WTC11 (cell line): ENCODE results near the gene LINC00632. TPM values are rescaled to one million over a fixed set of nuclear protein-coding genes. Genes with fewer than 3 reads are reported as not detected.

Experiments used
- ATAC-seq: fragments of 200-7000 bp; cut with Tn5 transposase; 2 replicates; pipeline ENCODE4 v1.10.0; 2021; ENCODE audit warnings: mild to moderate bottlenecking, moderate library complexity
- CTCF ChIA-PET: fragments of 300-600 bp; sonication (Branson Sonifier 250); formaldehyde crosslinking; loops from one replicate; lab custom pipeline; 2021; ENCODE audit warnings: antibody characterized with exemption; lab: Charles Lee
- POLR2A ChIA-PET: fragments of 350-600 bp; sonication (Branson Sonifier 250); formaldehyde crosslinking; loops from one replicate; lab custom pipeline; 2021; ENCODE audit warnings: antibody characterized with exemption; lab: Charles Lee
- DNase-seq: peaks from one replicate; pipeline ENCODE4 v3.0.0; 2021; ENCODE audit warnings: low spot score
- H3K27ac Mint-ChIP-seq: 2 replicates; pipeline ENCODE4 v1.8.0; 2021; ENCODE audit warnings: mixed read lengths
- H3K27me3 Mint-ChIP-seq: 2 replicates; pipeline ENCODE4 v1.8.0; 2021; ENCODE audit warnings: low read depth, mild to moderate bottlenecking, moderate library complexity, mixed read lengths
- H3K36me3 Mint-ChIP-seq: 2 replicates; pipeline ENCODE4 v1.8.0; 2021; ENCODE audit warnings: mixed read lengths
- H3K4me1 Mint-ChIP-seq: 2 replicates; pipeline ENCODE4 v1.8.0; 2022; ENCODE audit warnings: mixed read lengths
- H3K4me3 Mint-ChIP-seq: 2 replicates; pipeline ENCODE4 v1.8.0; 2021; ENCODE audit warnings: mild to moderate bottlenecking, moderate library complexity, mixed read lengths
- H3K9me3 Mint-ChIP-seq: 2 replicates; pipeline ENCODE4 v1.8.0; 2021; ENCODE audit warnings: mixed read lengths
- KAT7 ChIP-seq: sonication (generic); formaldehyde crosslinking; IDR thresholded peaks from 2 replicates; pipeline ENCODE4 v1.8.1; 2023; ENCODE audit warnings: missing genetic modification reagents, mild to moderate bottlenecking, borderline replicate concordance
- NFATC4 ChIP-seq: fragments of 250-450 bp; sonication (Bioruptor Pico); IDR thresholded peaks from 2 replicates; pipeline ENCODE4 v1.9.0; 2021; ENCODE audit warnings: mild to moderate bottlenecking
- NR1H2 ChIP-seq: sonication (generic); formaldehyde crosslinking; IDR thresholded peaks from 2 replicates; pipeline ENCODE4 v1.9.0; 2021; ENCODE audit warnings: mild to moderate bottlenecking, moderate library complexity, missing genetic modification reagents
- NR3C1 ChIP-seq: sonication (generic); formaldehyde crosslinking; conservative IDR thresholded peaks from 2 replicates; pipeline ENCODE4 v1.8.1; 2023; ENCODE audit warnings: low read depth, mild to moderate bottlenecking, missing genetic modification reagents
- RORB ChIP-seq: fragments of 250-450 bp; sonication (Bioruptor Pico); IDR thresholded peaks from 2 replicates; pipeline ENCODE4 v1.9.0; 2021; ENCODE audit warnings: mild to moderate bottlenecking
- TEAD1 ChIP-seq: sonication (generic); formaldehyde crosslinking; IDR thresholded peaks from 2 replicates; pipeline ENCODE4 v1.8.0; 2022; ENCODE audit warnings: mild to moderate bottlenecking, missing genetic modification reagents
- TEAD4 ChIP-seq: sonication (generic); formaldehyde crosslinking; IDR thresholded peaks from 2 replicates; pipeline ENCODE4 v1.8.0; 2022; ENCODE audit warnings: mild to moderate bottlenecking, missing genetic modification reagents
- TP53 ChIP-seq: sonication (generic); formaldehyde crosslinking; IDR thresholded peaks from 2 replicates; pipeline ENCODE4 v1.8.1; 2023; ENCODE audit warnings: mild to moderate bottlenecking, missing genetic modification reagents
- USF2 ChIP-seq: sonication (generic); formaldehyde crosslinking; IDR thresholded peaks from 2 replicates; pipeline ENCODE4 v1.8.1; 2023; ENCODE audit warnings: mild to moderate bottlenecking, missing genetic modification reagents, moderate library complexity
- ZNF219 ChIP-seq: sonication (generic); formaldehyde crosslinking; IDR thresholded peaks from 2 replicates; pipeline ENCODE4 v1.8.0; 2023; ENCODE audit warnings: missing genetic modification reagents, mild to moderate bottlenecking, borderline replicate concordance
- ZNF232 ChIP-seq: sonication (generic); formaldehyde crosslinking; IDR thresholded peaks from 2 replicates; pipeline ENCODE4 v1.8.0; 2022; ENCODE audit warnings: mild to moderate bottlenecking, missing genetic modification reagents
- ZNF317 ChIP-seq: sonication (generic); formaldehyde crosslinking; IDR thresholded peaks from 2 replicates; pipeline ENCODE4 v1.8.1; 2023; ENCODE audit warnings: low read depth, mild to moderate bottlenecking, moderate library complexity, missing genetic modification reagents, borderline replicate concordance
- ZNF396 ChIP-seq: fragments of 250-450 bp; sonication (Bioruptor Pico); IDR thresholded peaks from 2 replicates; pipeline ENCODE4 v1.8.0; 2021; ENCODE audit warnings: mild to moderate bottlenecking, moderate library complexity, borderline replicate concordance
- total RNA-seq: library from RNA; stranded (reverse); gene quantifications from 3 replicates; pipeline ENCODE4 v1.2.3, GENCODE V29; 2021
- TF ChIP-seq, protein P1 (sequence below): sonication (generic); formaldehyde crosslinking; IDR thresholded peaks from 2 replicates; pipeline ENCODE4 v1.8.1; 2023; ENCODE audit warnings: mild to moderate bottlenecking, missing genetic modification reagents
- TF ChIP-seq, protein P2 (sequence below): sonication (generic); formaldehyde crosslinking; IDR thresholded peaks from 2 replicates; pipeline ENCODE4 v1.8.1; 2023; ENCODE audit warnings: mild to moderate bottlenecking, missing genetic modification reagents
- TF ChIP-seq, protein P3 (sequence below): fragments of 250-450 bp; sonication (Bioruptor Pico); IDR thresholded peaks from 2 replicates; pipeline ENCODE4 v1.9.0; 2021; ENCODE audit warnings: moderate library complexity, mild to moderate bottlenecking, inconsistent platforms, borderline replicate concordance
- TF ChIP-seq, protein P4 (sequence below): sonication (generic); formaldehyde crosslinking; IDR thresholded peaks from 2 replicates; pipeline ENCODE4 v1.8.1; 2022; ENCODE audit warnings: mild to moderate bottlenecking, moderate library complexity, missing genetic modification reagents
- TF ChIP-seq, protein P5 (sequence below): sonication (generic); formaldehyde crosslinking; IDR thresholded peaks from 2 replicates; pipeline ENCODE4 v1.8.0; 2023; ENCODE audit warnings: missing genetic modification reagents, mild to moderate bottlenecking, borderline replicate concordance
- TF ChIP-seq, protein P6 (sequence below): fragments of 250-450 bp; sonication (Bioruptor Pico); conservative IDR thresholded peaks from 2 replicates; pipeline ENCODE4 v1.9.0; 2021; ENCODE audit warnings: mild to moderate bottlenecking

The LINC00632 gene
- total RNA-seq, 1 experiment from 2014 or later = 29.7 TPM

DNA sequence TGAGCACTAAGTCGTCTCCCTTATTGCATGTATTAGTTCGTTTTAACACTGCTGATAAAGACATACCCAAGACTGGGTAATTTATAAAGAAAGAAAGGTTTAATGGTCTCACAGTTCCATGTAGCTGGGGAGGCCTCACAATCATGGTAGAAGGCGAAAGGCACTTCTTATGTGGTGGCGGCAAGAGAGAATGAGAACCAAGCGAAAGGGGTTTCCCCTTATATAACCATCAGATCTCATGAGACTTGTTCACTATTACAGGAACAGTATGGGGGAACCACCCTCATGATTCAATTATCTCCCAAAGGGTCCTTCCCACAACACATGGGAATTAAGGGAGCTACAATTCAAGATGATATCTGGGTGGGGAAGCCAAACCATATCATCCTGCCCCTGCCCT is 85.1 kb downstream of the LINC00632 start:
- no peak overlapping the region for H3K4me3 Mint-ChIP-seq
- H3K9me3 Mint-ChIP-seq = peaks cover 24% of the 10 kb centered on the region
- POLR2A ChIA-PET = no interaction called here
- DNase-seq = no peak
- H3K36me3 Mint-ChIP-seq = peaks cover 8% of the 10 kb centered on the region
- TF ChIP-seq ZNF396 (no peak), NR1H2 (no peak), NR3C1 (CRISPR knock-in tag) (no peak), KAT7 (CRISPR knock-in tag) (no peak), ZNF219 (no peak), USF2 (CRISPR knock-in tag) (no peak), ZNF317 (CRISPR knock-in tag) (no peak), NFATC4 (CRISPR knock-in tag) (no peak), TEAD4 (CRISPR knock-in tag) (no peak), TP53 (CRISPR knock-in tag) (no peak), TEAD1 (no peak), ZNF232 (no peak), RORB (CRISPR knock-in tag) (no peak)
- TF ChIP-seq, protein P1, sequence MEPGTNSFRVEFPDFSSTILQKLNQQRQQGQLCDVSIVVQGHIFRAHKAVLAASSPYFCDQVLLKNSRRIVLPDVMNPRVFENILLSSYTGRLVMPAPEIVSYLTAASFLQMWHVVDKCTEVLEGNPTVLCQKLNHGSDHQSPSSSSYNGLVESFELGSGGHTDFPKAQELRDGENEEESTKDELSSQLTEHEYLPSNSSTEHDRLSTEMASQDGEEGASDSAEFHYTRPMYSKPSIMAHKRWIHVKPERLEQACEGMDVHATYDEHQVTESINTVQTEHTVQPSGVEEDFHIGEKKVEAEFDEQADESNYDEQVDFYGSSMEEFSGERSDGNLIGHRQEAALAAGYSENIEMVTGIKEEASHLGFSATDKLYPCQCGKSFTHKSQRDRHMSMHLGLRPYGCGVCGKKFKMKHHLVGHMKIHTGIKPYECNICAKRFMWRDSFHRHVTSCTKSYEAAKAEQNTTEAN (CRISPR knock-in tag) = no peak
- TF ChIP-seq, protein P2, sequence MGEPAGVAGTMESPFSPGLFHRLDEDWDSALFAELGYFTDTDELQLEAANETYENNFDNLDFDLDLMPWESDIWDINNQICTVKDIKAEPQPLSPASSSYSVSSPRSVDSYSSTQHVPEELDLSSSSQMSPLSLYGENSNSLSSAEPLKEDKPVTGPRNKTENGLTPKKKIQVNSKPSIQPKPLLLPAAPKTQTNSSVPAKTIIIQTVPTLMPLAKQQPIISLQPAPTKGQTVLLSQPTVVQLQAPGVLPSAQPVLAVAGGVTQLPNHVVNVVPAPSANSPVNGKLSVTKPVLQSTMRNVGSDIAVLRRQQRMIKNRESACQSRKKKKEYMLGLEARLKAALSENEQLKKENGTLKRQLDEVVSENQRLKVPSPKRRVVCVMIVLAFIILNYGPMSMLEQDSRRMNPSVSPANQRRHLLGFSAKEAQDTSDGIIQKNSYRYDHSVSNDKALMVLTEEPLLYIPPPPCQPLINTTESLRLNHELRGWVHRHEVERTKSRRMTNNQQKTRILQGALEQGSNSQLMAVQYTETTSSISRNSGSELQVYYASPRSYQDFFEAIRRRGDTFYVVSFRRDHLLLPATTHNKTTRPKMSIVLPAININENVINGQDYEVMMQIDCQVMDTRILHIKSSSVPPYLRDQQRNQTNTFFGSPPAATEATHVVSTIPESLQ (CRISPR knock-in tag) = no peak
- TF ChIP-seq, protein P3, sequence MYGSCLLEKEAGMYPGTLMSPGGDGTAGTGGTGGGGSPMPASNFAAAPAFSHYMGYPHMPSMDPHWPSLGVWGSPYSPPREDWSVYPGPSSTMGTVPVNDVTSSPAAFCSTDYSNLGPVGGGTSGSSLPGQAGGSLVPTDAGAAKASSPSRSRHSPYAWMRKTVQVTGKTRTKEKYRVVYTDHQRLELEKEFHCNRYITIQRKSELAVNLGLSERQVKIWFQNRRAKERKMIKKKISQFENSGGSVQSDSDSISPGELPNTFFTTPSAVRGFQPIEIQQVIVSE (CRISPR knock-in tag) = no peak
- TF ChIP-seq, protein P4, sequence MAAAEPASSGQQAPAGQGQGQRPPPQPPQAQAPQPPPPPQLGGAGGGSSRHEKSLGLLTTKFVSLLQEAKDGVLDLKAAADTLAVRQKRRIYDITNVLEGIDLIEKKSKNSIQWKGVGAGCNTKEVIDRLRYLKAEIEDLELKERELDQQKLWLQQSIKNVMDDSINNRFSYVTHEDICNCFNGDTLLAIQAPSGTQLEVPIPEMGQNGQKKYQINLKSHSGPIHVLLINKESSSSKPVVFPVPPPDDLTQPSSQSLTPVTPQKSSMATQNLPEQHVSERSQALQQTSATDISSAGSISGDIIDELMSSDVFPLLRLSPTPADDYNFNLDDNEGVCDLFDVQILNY (CRISPR knock-in tag) = no peak
- TF ChIP-seq, protein P5, sequence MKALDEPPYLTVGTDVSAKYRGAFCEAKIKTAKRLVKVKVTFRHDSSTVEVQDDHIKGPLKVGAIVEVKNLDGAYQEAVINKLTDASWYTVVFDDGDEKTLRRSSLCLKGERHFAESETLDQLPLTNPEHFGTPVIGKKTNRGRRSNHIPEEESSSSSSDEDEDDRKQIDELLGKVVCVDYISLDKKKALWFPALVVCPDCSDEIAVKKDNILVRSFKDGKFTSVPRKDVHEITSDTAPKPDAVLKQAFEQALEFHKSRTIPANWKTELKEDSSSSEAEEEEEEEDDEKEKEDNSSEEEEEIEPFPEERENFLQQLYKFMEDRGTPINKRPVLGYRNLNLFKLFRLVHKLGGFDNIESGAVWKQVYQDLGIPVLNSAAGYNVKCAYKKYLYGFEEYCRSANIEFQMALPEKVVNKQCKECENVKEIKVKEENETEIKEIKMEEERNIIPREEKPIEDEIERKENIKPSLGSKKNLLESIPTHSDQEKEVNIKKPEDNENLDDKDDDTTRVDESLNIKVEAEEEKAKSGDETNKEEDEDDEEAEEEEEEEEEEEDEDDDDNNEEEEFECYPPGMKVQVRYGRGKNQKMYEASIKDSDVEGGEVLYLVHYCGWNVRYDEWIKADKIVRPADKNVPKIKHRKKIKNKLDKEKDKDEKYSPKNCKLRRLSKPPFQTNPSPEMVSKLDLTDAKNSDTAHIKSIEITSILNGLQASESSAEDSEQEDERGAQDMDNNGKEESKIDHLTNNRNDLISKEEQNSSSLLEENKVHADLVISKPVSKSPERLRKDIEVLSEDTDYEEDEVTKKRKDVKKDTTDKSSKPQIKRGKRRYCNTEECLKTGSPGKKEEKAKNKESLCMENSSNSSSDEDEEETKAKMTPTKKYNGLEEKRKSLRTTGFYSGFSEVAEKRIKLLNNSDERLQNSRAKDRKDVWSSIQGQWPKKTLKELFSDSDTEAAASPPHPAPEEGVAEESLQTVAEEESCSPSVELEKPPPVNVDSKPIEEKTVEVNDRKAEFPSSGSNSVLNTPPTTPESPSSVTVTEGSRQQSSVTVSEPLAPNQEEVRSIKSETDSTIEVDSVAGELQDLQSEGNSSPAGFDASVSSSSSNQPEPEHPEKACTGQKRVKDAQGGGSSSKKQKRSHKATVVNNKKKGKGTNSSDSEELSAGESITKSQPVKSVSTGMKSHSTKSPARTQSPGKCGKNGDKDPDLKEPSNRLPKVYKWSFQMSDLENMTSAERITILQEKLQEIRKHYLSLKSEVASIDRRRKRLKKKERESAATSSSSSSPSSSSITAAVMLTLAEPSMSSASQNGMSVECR (CRISPR knock-in tag) = no peak
- TF ChIP-seq, protein P6, sequence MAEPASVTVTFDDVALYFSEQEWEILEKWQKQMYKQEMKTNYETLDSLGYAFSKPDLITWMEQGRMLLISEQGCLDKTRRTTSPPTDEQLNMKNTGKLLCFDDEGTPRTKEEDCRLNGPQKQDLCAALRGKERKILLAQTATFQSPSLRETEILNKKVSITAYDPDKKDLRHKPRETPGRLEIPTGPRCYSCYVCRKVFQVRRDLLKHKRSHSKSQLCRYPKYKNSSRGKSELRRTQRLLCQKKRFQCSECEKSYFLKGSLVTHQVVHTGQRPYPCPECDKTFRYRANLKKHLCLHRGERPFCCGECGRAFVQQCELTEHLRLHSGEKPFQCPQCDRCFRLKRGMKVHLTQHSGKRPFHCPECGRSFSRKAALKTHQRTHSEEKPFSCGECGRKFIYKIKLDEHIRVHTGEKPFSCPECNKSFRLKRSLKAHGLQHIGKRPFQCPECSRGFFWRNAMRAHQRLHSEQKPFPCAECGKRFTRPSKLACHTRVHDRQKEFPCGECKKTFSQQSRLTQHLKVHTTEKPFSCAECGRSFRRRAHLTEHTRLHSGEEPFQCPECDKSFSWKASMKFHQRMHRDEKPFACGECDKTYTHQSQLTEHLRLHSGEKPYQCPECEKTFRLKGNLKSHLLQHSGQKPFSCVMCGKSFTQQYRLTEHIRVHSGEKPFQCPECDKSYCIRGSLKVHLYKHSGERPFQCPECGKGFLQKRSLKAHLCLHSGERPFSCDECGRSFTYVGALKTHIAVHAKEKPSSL (CRISPR knock-in tag) = no peak
- TF ChIP-seq, all 79 proteins: peak for 0
- Mint-ChIP-seq H3K4me1 (no peaks in the 10 kb centered on the region), H3K27me3 (no peaks in the 10 kb centered on the region), H3K27ac (no peak overlapping the region)
- CTCF ChIA-PET = no interaction called here
- no peak for ATAC-seq
